Stimulated activated CD8-positive, alpha-beta memory T cell treated with anti-CD3 and anti-CD28 coated beads, Interleukin-12 subunit alpha, Interleukin-12 subunit beta, amount 100 ng/mL, for 1 hour (primary cell): ENCODE data around the gene CAMK2D.

Source experiments
- DNase-seq: peaks from one replicate; pipeline ENCODE4 v3.0.0-alpha.2; 2020; ENCODE audit warnings: low read depth

The CAMK2D gene

GRCh38 chr4:113471146-113471860 lies 290.2 kb downstream of the CAMK2D start:
- no peak for DNase-seq

GRCh38 chr4:113469926-113470325 lies 291.6 kb downstream of the CAMK2D start:
- no peak for DNase-seq

DNA sequence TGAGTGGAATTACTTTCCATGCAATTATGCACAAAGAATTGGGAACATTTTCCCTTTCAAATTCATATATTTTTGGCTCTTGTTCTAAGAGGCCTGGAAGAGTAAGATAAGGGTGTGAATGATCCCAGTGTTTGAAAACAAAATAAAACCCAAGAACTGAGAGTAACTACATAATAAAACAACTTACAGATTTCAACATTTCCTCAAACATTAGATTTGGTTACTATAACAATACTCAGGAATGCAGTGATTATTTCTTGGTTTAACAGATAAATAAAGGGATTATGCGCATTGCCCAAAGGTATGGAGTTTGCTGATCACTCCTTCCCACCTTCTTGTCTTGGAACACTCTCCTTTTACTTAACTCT lies 292.5 kb downstream of the CAMK2D start:
- no peak for DNase-seq

DNA sequence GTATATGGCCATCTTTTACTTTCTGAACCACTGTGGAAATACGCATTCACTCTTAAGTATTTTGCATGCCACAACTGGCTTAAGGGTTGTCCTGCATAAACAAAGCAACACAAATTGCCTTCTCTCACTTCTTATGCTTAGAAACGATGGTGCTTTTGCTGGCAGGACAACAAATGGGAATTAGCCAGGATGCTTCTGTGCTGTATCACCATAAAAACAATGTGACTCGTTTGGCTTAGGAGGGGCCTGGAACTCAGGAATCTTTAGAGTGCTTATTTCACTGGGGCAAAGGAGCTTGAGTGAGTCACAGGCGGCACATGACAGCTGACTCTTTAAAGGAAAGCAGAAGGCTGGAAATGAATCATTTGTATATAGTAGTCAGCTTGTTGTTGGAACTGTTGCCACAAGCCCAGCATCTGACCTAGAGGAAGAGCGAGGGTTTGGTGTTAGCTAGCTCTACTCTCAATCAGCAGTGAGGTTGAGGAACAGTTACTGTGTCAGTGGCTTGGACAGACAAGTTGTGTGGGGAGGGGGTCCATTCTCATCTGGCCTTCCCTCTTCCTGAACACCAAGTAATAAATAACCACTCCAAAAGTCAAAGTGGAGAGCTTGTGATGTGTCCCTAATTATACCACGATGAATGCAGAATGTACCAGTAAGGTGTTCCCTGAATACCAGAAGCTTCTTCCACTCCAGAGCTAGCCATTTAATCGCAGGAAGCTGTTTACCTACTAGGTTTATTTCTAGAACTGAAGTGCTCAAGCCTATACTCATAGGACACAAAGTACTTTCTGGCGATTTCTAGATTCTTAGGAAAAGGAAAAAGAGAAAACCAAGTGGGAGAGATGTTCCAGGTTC lies 293.1 kb downstream of the CAMK2D start:
- DNase-seq: no peak

GRCh38 chr4:113467581-113467980 lies 294.0 kb downstream of the CAMK2D start:
- no peak for DNase-seq

DNA sequence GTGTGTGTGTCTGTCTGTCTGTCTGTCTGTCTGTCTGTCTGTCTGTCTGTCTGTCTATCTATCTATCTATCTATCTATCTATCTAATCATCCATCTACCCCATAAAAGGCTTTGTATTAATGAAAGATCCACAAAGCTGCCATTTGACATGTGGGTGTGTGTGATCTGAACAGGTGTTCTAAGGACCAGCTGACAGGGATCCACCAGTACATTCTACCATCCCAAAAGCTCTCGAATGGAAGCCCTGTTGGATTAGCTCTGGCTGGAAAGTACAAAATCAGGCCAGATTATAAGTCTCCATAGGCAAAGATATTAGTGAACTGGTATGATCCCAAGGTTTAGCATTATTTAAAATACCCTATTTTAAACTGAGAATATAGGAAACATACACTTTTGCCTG lies 299.3 kb downstream of the CAMK2D start:
- no peak for DNase-seq

DNA sequence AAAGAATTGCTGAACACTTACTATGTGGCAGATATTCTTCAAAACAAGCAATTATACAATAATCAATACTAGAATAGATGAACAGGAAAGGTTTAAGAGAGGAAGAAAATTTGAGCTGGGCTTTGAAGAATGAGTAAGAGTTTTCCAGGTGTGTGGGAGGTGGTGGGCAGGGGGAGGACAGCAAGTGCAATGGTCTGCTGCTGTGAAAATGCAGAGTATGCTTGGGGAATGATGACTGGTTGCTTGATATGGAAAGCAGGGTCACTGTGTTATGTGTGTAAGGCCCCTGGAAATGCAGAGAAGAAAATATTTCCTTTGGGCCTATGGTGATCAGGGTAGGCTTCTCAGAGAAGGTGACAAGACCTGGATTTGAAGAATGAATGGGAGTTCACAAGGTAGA lies 300.3 kb downstream of the CAMK2D start:
- DNase-seq: no peak

DNA sequence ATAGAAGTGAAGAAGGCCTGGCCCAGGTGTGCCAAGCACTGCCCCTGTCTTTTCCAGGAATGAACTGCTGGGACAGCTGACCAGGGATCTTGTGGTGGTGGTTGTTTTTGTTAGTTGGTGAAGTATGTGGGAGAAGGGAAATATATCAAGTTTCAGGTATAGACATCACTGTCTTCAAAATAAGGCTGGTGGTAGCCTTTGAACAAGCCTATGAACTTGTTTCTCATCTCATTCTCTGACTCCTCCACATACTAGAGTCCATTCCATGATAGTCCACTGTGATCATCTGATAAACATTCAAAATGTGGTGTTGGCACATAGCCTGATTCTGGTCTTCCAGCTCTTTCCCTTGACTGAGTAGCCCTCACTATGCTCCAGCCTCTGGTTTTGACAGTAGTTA lies 303.7 kb downstream of the CAMK2D start:
- DNase-seq: no peak

- DNase-seq: no peak
Measured at GRCh38 chr4:113457121-113457520, 304.4 kb downstream of the CAMK2D start.

DNA sequence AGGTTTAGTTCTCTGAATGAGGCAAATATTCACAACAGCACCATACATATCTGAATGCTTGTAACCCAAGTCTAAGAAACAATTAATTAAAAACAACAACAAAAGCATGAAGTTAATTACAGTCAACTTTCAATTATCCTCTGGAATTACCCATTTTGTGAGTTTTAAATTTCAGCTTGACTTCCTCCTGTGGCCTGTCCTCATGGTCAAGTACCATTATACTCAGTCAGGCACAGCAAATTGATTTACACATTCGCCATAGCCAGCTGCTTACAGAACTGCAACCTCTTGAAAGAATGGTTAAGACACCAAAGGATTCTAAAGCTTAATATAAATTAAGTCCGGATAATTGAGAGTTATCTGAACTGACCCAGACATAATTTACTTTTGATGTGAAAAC lies 306.5 kb downstream of the CAMK2D start:
- DNase-seq: no peak

GRCh38 chr4:113452868-113453620 lies 308.5 kb downstream of the CAMK2D start:
- DNase-seq: no peak

DNA sequence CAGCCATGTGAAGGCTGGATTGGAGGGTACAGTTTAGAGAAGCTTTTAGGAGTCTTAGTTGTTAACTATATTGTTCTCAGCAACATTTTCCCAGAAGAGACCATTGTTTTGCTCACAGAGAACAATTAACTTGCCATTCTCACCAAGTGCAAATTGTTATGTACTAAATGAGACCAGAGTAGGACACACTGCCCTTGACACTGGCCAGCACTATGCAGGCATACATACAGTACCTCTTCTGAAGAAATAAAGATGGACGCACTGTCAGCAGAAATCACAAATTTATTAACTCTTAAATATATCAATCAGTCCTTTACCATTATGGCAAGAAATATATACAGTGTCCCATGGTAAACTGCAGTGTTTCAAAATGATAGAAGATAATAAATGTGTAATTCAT lies 309.4 kb downstream of the CAMK2D start:
- no peak for DNase-seq

GRCh38 chr4:113450295-113451080 lies 311.1 kb downstream of the CAMK2D start:
- no peak for DNase-seq

- no peak for DNase-seq
Measured at GRCh38 chr4:113449410-113449974, 312.0 kb downstream of the CAMK2D start.

DNA sequence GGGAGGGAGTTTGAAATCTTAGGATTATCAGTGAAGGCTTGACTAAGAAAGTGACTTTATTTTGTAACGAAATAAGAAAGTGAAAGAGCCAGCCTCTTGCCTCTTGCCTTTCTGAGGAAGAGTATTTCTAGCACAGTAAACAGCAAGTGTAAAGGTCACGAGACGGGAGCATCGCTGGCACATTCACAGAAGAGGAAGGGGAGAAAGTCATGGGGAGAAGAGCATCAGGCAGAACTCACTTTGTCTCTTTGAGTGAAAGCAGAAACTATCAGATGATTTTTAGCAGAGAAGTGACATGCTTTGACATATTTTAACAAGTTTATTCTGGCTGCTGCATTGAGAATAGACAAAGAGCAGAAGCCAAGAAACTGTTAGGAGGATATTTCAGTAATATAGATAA lies 313.8 kb downstream of the CAMK2D start:
- DNase-seq: no peak

- DNase-seq: no peak
Measured at GRCh38 chr4:113447061-113447460, 314.5 kb downstream of the CAMK2D start.

GRCh38 chr4:113446019-113446418 lies 315.5 kb downstream of the CAMK2D start:
- DNase-seq: no peak

- DNase-seq: no peak
Measured at GRCh38 chr4:113445286-113445685, 316.3 kb downstream of the CAMK2D start.

DNA sequence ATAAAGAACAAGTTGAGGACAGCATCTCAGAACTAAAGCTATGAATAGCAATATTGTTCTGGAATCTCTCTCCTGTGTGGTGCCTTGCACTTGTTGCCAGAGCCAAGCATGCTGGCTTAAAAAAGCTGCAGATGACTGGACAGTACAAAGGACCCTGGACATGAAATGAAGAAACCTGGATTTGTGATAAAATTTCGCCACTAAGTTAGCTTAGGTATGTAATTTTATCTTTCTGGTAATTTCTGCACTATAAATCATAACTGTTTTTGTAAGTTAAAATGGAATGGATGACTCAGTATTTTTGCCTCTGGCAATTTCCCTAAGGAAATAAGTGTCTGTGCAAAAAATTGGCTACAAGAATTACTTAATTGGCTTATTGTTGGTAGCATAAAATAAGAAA lies 317.2 kb downstream of the CAMK2D start:
- no peak for DNase-seq

GRCh38 chr4:113442826-113443225 lies 318.7 kb downstream of the CAMK2D start:
- DNase-seq: no peak

DNA sequence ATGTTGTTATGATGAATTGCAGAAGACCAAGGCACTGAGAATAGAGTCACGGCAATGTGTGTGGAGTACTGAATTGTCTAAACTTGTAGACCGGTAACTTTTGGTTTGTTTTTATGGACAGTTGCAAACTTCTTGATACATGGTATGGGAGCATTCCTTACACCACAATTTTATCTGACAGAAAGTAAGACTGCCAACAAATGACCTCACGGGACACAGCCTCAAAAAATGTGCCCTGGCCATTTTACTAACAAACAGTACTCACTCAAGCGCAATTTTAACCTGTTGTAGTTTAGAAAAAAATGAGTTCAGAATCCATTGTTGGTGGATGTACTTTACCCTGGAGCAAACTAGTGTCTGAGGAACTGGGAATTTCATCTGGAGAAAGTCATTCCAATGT lies 321.2 kb downstream of the CAMK2D start:
- DNase-seq: no peak

DNA sequence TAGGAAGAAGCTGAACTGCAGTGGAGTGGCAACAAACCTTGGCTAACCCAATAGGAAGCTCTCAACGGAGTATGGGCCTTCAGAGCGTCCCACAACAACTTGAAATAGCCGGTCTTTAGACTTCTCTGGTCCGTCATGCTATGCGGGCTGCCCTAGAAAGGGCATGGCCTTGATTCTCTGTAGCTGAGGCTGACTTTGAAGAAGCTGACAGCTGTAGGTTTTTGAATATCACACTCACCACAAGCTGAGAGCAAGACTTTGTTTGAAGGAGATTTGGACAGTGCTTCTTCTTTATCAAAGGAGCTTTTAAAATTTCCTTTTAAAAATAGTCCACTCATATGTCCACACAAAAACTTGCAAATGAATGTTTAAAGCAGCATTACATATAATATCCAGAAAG lies 322.9 kb downstream of the CAMK2D start:
- no peak for DNase-seq
